T-helper 1 cell treated with Interleukin-12 subunit alpha and Interleukin-12 subunit beta and Interleukin-4 antibody, amounts not matched to agents 30 μg/mL and 1 μg/mL, for 36 hours (primary cell): ENCODE measurements around the gene AK1.

Source experiments
- H3K27ac Mint-ChIP-seq: one replicate; pipeline ENCODE4 v1.8.0; 2021; ENCODE audit warnings: mild to moderate bottlenecking, mixed read lengths
- H3K27me3 Mint-ChIP-seq: one replicate; pipeline ENCODE4 v1.8.0; 2021; ENCODE audit warnings: low read depth, mixed read lengths
- H3K36me3 Mint-ChIP-seq: one replicate; pipeline ENCODE4 v1.8.0; 2021; ENCODE audit warnings: low read depth, mixed read lengths
- H3K4me1 Mint-ChIP-seq: one replicate; pipeline ENCODE4 v1.8.0; 2021; ENCODE audit warnings: low read depth, mixed read lengths
- H3K4me3 Mint-ChIP-seq: one replicate; pipeline ENCODE4 v1.8.0; 2021; ENCODE audit warnings: mild to moderate bottlenecking, moderate library complexity, mixed read lengths
- H3K9me3 Mint-ChIP-seq: one replicate; pipeline ENCODE4 v1.8.0; 2021; ENCODE audit warnings: mixed read lengths

Gene AK1

DNA sequence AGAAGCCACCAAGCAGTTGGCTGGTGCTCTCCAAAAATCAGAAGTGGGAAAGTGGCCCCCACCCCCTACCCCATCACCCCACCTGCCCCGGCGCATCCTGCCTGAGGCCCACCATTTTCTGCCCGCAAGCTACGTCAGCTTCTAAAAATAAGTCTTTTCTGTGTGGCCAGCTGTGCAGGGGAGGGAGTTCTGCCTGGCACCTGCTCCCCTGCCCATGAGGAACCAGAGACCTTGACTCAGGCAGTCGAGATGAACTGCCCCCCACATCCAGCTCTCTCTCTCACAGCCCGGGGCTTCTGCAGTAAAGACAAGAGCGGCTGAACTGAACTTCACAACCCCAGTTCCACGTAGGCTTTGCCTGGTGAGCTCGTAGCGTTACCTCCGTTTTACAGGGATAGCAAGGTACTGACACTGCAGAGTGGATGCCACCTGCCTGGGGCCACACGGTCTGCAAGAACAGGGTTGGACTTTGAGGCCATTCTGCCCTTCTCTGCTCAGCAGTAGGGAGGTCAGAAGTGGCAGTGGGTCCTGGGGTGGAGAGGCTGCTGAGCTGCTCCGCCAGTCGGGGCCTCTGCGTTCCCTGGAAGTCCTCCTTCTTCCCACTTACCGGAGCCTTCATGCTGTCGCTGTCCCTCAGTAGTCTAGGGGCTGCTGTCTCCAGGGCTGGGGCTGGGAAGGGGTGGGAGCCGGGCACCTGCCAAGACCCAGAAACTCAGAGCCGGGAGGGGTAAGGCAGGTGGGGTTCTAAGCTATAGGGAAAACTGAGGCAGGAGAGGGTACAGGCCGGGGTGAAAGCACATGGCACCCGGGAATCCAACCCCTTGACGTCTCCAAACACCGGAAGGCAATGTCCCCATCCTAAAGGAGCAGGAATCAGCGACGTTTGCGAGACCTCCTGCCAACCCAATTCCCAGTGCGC, 38.6 kb upstream of the AK1 start:
- Mint-ChIP-seq H3K36me3 (peaks cover 17% of the 10 kb centered on the region), H3K4me3 (peak overlapping the region; percentile 85), H3K9me3 (no peaks in the 10 kb centered on the region), H3K27ac (peak overlapping the region; percentile 89), H3K27me3 (no peaks in the 10 kb centered on the region), H3K4me1 (peaks cover 48% of the 10 kb centered on the region)

- Mint-ChIP-seq H3K27ac (peak overlapping the region; percentile 89), H3K9me3 (no peaks in the 10 kb centered on the region)
These were observed 37.9 kb upstream of the AK1 start for GRCh38 chr9:127915325-127915752.

DNA sequence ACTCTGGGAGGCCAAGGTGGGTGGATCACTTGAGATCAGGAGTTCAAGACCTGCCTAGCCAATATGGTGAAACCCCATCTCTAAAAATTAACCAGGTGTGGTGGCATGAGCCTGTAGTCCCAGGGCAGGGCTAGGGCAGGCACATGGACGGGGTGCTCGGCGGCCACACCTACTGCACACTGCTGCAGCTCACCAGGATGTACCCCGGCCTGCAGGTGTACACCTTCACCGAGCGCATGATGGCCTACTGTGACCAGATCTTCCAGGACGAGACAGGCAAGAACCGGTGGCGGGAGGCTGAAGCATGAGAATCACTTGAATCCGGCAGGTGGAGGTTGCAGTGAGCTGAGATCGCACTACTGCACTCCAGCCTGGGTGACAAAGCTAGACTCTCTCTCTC, 36.2 kb upstream of the AK1 start:
- Mint-ChIP-seq H3K4me3 (peak overlapping the region; percentile 15), H3K36me3 (peaks cover 21% of the 10 kb centered on the region), H3K4me1 (peaks cover 41% of the 10 kb centered on the region), H3K9me3 (no peaks in the 10 kb centered on the region), H3K27ac (peak overlapping the region; percentile 57), H3K27me3 (no peaks in the 10 kb centered on the region)

More at GRCh38 chr9:127915325-127915752, 37.9 kb upstream of the AK1 start:
- peaks cover 52% of the 10 kb centered on the region for H3K4me1 Mint-ChIP-seq
- H3K4me3 Mint-ChIP-seq = peak overlapping the region; percentile 85
- H3K36me3 Mint-ChIP-seq = peaks cover 21% of the 10 kb centered on the region
- H3K27me3 Mint-ChIP-seq = no peaks in the 10 kb centered on the region

DNA sequence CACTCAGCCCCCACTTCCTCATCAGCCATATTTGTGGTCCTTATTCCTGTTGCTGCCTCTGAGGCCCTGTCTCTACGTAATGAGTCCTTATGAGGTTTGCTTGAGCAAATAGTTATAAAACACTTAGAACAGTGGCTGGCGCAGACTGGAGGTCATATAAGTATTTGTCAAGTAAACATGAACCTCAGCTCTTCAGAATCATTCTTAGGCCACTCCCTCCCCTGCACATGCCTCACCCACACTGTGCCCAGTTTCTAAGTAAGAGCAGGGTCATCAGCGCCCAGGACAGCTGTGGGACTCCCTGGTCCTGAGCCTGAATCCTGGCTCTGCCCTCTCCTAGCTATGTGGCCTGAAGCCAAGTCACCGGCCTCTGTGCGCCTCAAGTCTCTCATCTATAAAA, 35.4 kb upstream of the AK1 start:
- Mint-ChIP-seq H3K9me3 (no peaks in the 10 kb centered on the region), H3K4me3 (no peak overlapping the region), H3K36me3 (peaks cover 23% of the 10 kb centered on the region), H3K27me3 (no peaks in the 10 kb centered on the region), H3K27ac (peak overlapping the region; percentile 74), H3K4me1 (peaks cover 35% of the 10 kb centered on the region)

- Mint-ChIP-seq H3K4me1 (peaks cover 32% of the 10 kb centered on the region), H3K27ac (peak overlapping the region; percentile 34), H3K9me3 (no peaks in the 10 kb centered on the region), H3K27me3 (no peaks in the 10 kb centered on the region), H3K36me3 (peaks cover 23% of the 10 kb centered on the region), H3K4me3 (no peak overlapping the region)
These were observed 34.8 kb upstream of the AK1 start for GRCh38 chr9:127912296-127912695.

DNA sequence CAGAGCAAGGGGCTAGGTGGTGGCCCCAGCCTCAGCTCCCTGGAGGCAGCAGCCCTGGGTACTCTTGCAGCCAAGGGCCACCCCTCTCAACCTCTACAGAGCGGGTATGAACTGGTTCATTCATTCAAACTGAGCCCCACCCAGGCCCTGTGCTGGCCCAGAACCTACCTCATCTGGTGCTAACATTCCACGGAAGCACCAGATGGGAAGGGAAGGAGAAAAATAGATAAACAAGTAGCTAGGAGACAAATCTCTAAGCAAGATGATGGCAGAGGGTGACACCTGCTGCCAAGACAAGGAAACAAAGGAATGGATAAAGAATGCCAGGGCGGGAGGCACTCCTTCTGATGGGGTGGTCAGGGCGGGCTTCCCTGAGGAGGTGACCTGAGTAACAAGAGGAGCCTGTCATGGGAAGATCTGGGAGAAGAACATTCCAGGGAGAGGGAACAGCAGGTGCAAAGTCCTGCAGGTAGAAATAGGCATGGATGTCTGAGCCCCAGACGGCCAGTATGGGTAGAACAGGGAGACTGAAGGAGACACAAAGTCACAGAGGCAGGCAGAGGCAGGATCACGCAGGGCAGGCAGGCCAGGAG, 33.2 kb upstream of the AK1 start:
- peak overlapping the region; percentile 66 for H3K4me3 Mint-ChIP-seq
- no peaks in the 10 kb centered on the region for H3K27me3 Mint-ChIP-seq

DNA sequence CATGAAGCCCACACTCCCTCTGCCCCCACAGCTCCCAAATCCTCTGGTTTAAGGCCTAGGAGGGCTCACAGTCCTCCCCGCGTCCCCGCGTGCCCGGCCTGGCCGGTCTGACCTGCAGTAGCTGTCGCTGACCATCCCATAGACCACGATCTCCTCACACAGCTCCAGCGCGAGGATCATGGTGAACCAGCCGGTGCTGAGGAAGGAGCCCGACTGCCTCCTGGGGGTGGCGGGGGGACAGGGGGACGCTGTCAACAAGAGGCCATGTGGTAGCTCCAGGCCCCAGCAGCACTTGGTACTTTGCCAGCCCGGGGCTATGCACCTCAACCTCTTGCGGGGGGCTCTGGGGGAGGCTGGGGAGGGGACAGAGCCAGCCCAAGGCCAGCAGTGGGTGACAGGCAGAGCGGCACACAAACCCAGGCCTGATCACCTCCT, 32.4 kb upstream of the AK1 start:
- H3K27ac Mint-ChIP-seq = no peak overlapping the region

More for the DNA sequence above, 33.2 kb upstream of the AK1 start:
- H3K27ac Mint-ChIP-seq = peak overlapping the region; percentile 93
- peaks cover 23% of the 10 kb centered on the region for H3K36me3 Mint-ChIP-seq
- H3K9me3 Mint-ChIP-seq = no peaks in the 10 kb centered on the region
- peaks cover 40% of the 10 kb centered on the region for H3K4me1 Mint-ChIP-seq

GRCh38 chr9:127908660-127908926, 31.1 kb upstream of the AK1 start:
- H3K27me3 Mint-ChIP-seq = no peaks in the 10 kb centered on the region
- H3K4me1 Mint-ChIP-seq = peaks cover 47% of the 10 kb centered on the region
- H3K4me3 Mint-ChIP-seq = no peak overlapping the region
- no peak overlapping the region for H3K27ac Mint-ChIP-seq
- H3K9me3 Mint-ChIP-seq = no peaks in the 10 kb centered on the region
- H3K36me3 Mint-ChIP-seq = peaks cover 25% of the 10 kb centered on the region

More for the DNA sequence above, 32.4 kb upstream of the AK1 start:
- H3K27me3 Mint-ChIP-seq = no peaks in the 10 kb centered on the region
- peaks cover 41% of the 10 kb centered on the region for H3K4me1 Mint-ChIP-seq
- H3K4me3 Mint-ChIP-seq = no peak overlapping the region
- H3K9me3 Mint-ChIP-seq = no peaks in the 10 kb centered on the region
- peaks cover 26% of the 10 kb centered on the region for H3K36me3 Mint-ChIP-seq

- peaks cover 26% of the 10 kb centered on the region for H3K36me3 Mint-ChIP-seq
- H3K4me3 Mint-ChIP-seq = no peak overlapping the region
- peak overlapping the region; percentile 57 for H3K27ac Mint-ChIP-seq
- H3K27me3 Mint-ChIP-seq = no peaks in the 10 kb centered on the region
- no peaks in the 10 kb centered on the region for H3K9me3 Mint-ChIP-seq
- peaks cover 52% of the 10 kb centered on the region for H3K4me1 Mint-ChIP-seq
These were observed 30.6 kb upstream of the AK1 start for GRCh38 chr9:127907867-127908659.

DNA sequence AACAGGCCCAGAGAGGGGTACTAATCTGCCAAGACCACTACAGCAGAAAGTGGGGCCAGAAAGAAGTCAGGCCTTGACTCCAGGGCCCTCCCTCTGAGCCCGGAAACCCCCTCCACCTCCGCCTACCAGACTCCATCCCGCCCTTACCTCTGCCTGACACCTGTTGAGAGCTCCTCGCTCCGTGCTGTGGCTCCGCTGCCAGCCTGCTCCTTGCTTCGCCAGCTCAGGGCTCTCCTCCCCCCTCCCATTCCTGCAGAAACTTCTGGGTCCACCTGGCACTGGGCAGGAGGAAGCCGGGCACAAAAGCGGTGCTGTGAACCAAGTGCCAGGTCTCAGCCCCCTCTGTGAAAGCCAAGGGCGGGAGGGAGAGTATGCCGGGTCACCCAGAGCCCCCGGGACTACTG, 28.3 kb upstream of the AK1 start:
- H3K4me1 Mint-ChIP-seq = peaks cover 42% of the 10 kb centered on the region
- peak overlapping the region; percentile 99 for H3K4me3 Mint-ChIP-seq
- H3K27me3 Mint-ChIP-seq = no peaks in the 10 kb centered on the region
- H3K9me3 Mint-ChIP-seq = no peaks in the 10 kb centered on the region
- H3K36me3 Mint-ChIP-seq = peaks cover 18% of the 10 kb centered on the region
- peak overlapping the region; percentile 100 for H3K27ac Mint-ChIP-seq

GRCh38 chr9:127905004-127905728, 27.7 kb upstream of the AK1 start:
- Mint-ChIP-seq H3K4me3 (peak overlapping the region; percentile 99), H3K4me1 (peaks cover 36% of the 10 kb centered on the region), H3K9me3 (no peaks in the 10 kb centered on the region), H3K27me3 (no peaks in the 10 kb centered on the region), H3K36me3 (peaks cover 15% of the 10 kb centered on the region), H3K27ac (peak overlapping the region; percentile 100)

DNA sequence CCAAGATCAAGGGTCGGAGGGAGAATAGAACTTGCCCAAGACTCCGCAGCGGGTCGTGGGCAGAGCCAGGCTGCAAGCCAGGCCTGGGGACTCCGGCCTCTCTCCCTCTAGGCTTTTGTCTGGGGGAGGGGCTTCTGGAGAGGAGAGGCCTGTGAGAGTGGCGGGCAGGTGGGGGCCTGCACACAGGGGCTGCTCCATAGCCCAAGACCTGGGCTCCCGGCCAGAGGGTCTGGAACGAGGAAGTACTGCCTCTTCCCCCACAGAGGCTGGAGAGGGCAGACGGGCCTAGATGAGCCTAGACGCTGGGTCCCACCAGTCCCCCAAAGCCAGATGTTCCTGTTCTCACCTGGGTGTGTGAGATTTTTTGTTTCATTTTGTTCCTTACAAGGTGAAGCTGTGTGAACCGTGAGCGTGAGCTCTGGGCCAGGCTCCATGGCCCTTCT, 27.1 kb upstream of the AK1 start:
- no peaks in the 10 kb centered on the region for H3K9me3 Mint-ChIP-seq
- H3K4me3 Mint-ChIP-seq = peak overlapping the region; percentile 99
- H3K4me1 Mint-ChIP-seq = peaks cover 41% of the 10 kb centered on the region
- H3K27me3 Mint-ChIP-seq = no peaks in the 10 kb centered on the region
- peaks cover 15% of the 10 kb centered on the region for H3K36me3 Mint-ChIP-seq
- H3K27ac Mint-ChIP-seq = peak overlapping the region; percentile 100

- Mint-ChIP-seq H3K9me3 (no peaks in the 10 kb centered on the region), H3K4me1 (peaks cover 41% of the 10 kb centered on the region), H3K4me3 (peak overlapping the region; percentile 99), H3K27me3 (no peaks in the 10 kb centered on the region), H3K36me3 (peaks cover 15% of the 10 kb centered on the region), H3K27ac (peak overlapping the region; percentile 100)
These were observed 26.3 kb upstream of the AK1 start for GRCh38 chr9:127903557-127904475.
